ENCODE results near the gene PMPCA.
A peak's percentile ranks its signal among the peaks of the same experiment; 100 is the strongest.

The PMPCA gene

DNA sequence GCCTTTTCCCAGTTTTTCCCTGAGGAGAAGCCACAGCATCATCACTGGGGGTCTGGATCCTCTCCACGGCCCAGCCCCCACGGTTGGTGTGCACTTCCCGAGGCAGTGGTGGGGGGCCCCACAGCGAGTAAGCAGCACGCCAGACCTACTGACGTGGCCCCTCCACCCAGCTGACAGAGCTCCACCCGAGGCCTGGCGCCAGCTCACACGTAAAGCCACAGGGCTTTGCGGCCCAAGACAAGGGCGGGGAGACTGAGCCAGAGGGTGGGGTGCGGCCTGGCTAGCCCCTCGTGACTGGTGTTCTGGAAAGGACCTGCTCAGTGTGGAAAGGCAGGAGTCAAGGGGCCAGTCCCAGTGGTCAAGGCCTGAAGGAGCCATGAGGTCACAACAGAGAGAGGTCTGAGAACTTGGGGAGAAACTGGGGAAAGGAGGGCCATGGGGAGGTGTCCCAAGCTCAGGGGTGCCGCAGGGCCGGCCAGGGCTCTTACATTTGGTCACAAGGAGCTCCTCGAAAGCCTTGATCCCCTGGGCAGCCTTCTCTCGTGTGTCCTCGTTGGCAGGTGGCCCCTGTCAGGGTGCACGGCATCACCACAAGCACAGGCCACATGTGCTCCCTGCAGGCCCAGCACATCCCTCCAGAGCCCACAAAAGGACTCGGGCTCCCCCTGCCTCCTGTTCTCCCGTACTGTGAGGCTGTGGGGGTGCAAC is 16.0 kb upstream of the PMPCA start:
- Histone ChIP-seq H3K36me3 (peaks cover 72 to 92% (median 87%) of the 10 kb centered on the region in 11 experiments), H3K4me3 (no peak overlapping the region), H3K27ac (no peak overlapping the region), H3K9ac (peak overlapping the region in 1 of 11 experiments; percentile 8; a peak in 2 of 22 replicates), H3K4me1 (peaks cover 11 to 21% (median 13%) of the 10 kb centered on the region in 10 experiments), H3K4me2 (no peak overlapping the region), H4K20me1 (peaks cover 0 to 85% (median 72%) of the 10 kb centered on the region in 11 experiments; a peak in 20 of 22 replicates), H3K9me3 (replicated peaks in 1 of 11) (no peaks in the 10 kb centered on the region), H3K27me3 (no peaks in the 10 kb centered on the region)
- no peak for TF ChIP-seq Cebpa-rat (IDR thresholded peaks at IDR 0.05)

DNA sequence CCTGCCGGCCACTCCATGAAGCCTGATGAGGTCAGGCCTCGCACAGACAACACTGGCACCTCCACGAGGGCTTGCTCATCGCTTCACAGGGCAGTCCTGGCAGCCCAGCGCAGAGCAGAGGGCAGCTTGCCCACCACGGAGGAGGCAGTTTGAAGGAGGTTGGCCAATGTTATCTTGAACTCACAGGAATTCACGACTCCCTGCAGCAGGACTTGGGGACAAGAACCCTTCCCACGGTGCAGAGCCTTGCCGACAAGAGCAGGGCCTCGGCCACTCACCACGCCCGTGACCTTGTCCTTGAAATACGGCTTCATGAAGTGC is 15.5 kb upstream of the PMPCA start:
- no peak overlapping the region for H3K4me2 ChIP-seq
- peak overlapping the region in 1 of 11 experiments; percentile 8; a peak in 2 of 22 replicates for H3K9ac ChIP-seq
- H3K9me3 ChIP-seq (replicated peaks in 1 of 11), result no peaks in the 10 kb centered on the region
- peaks cover 66 to 87% (median 82%) of the 10 kb centered on the region in 11 experiments for H3K36me3 ChIP-seq
- no peak for TF ChIP-seq Cebpa-rat (IDR thresholded peaks at IDR 0.05)
- peaks cover 11 to 16% (median 13%) of the 10 kb centered on the region in 10 experiments for H3K4me1 ChIP-seq
- no peaks in the 10 kb centered on the region for H3K27me3 ChIP-seq
- H4K20me1 ChIP-seq, result peaks cover 0 to 85% (median 72%) of the 10 kb centered on the region in 11 experiments; a peak in 20 of 22 replicates
- H3K27ac ChIP-seq, result no peak overlapping the region
- H3K4me3 ChIP-seq, result no peak overlapping the region

DNA sequence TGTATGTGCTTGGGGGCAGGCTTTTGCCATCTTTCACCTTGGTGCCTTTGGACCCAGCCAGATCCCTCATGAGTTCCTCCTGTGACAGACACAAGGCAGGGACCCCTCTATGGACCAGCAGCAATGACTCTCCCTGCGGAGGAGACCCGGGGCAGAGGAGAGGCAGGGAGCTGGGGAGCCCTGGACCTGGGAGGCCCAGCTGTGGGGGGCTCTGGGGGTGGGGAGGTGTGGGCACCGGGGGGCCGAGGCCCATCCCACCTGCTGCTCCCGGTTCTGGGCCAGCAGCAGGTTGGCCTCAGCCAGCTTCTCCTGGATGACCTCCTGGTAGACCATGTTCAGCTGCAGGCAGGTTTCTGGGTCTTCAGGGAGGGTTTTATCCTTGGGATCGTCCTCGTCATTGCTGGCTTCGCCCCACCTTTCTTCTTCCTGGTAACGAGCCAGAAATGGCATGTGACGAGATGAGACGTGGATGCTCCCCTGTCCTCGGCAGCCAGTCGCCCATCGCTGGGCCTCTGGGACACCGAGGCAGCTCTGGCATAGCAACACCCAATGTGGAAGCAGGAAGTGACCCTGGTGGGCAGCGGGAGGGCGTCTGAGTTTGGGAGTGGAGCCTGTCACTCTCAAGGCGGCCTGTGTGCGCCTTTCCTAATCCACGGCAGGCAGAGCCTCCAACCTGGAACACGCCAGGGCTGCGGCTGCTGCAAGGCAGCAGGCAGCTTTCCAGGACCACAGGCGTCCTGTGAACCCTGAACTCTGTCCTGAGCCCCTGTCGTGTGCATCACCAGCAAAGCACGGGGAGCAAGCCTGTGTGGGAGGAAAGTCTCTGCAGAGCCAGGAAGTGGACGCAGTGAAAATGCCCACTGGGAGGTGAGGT is 14.9 kb upstream of the PMPCA start:
- Histone ChIP-seq H3K4me1 (peaks cover 11 to 20% (median 17%) of the 10 kb centered on the region in 10 experiments), H3K27ac (no peak overlapping the region), H3K36me3 (peaks cover 65 to 81% (median 79%) of the 10 kb centered on the region in 11 experiments), H3K9me3 (replicated peaks in 1 of 11) (no peaks in the 10 kb centered on the region), H3K4me2 (no peak overlapping the region), H3K9ac (no peak overlapping the region), H3K4me3 (no peak overlapping the region), H4K20me1 (peaks cover 0 to 84% (median 71%) of the 10 kb centered on the region in 11 experiments; a peak in 20 of 22 replicates), H3K27me3 (no peaks in the 10 kb centered on the region)
- TF ChIP-seq Cebpa-rat (IDR thresholded peaks at IDR 0.05), result no peak

DNA sequence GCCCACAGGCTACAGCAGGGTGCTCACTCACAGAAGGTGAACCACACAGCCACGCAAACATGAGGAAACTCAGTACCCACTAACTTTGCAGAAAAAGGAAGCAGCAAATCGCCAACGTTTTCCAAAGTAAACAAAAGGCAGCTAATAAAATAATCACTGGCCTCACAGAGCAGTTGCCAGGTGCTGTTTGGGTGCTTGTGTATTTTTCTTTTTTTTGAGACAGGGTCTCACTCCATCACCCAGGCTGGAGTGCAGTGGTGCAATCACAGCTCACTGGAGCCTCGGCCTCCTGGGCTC is 14.3 kb upstream of the PMPCA start:
- H3K4me2 ChIP-seq, result no peak overlapping the region
- peaks cover 0 to 88% (median 67%) of the 10 kb centered on the region in 11 experiments; a peak in 20 of 22 replicates for H4K20me1 ChIP-seq
- no peaks in the 10 kb centered on the region for H3K9me3 ChIP-seq (replicated peaks in 1 of 11)
- no peak overlapping the region for H3K27ac ChIP-seq
- H3K4me1 ChIP-seq, result peaks cover 11 to 24% (median 19%) of the 10 kb centered on the region in 10 experiments
- H3K36me3 ChIP-seq, result peaks cover 64 to 79% (median 73%) of the 10 kb centered on the region in 11 experiments
- no peak for TF ChIP-seq Cebpa-rat (IDR thresholded peaks at IDR 0.05)
- H3K27me3 ChIP-seq, result no peaks in the 10 kb centered on the region
- 0 out of 22 replicates have a peak overlapping the region, but pooled peaks of 1 of the 11 experiments have one; percentile 35 for H3K9ac ChIP-seq
- no peak overlapping the region for H3K4me3 ChIP-seq

DNA sequence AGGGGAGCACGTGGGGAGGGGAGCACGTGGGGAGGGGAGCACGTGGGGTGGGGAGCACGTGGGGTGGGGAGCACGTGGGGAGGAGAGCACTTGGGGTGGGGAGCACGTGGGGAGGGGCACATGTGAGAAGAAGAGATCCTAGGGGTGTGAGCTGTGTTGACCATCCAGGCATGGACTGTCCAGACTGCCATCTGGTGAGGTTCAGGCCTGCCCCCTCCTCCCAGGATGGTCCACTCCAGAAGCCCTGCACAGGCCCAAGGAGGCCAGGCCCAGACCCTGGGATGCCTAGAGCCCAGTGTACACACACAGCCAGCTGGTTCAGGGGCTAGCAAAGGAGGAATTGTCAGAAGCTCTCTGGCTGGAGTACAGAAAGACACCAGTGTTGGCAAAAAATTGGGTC is 12.8 kb upstream of the PMPCA start:
- H3K27ac ChIP-seq, result no peak overlapping the region; a peak in 1 of 22 replicates
- peak overlapping the region in 10 of 11 experiments; percentile 25 to 95 (median 84); a peak in 18 of 22 replicates for H3K9ac ChIP-seq
- peak overlapping the region in 1 of 11 experiments; percentile 92; a peak in 1 of 22 replicates for H3K4me2 ChIP-seq
- H3K9me3 ChIP-seq (replicated peaks in 1 of 11), result no peaks in the 10 kb centered on the region
- H4K20me1 ChIP-seq, result peaks cover 0 to 74% (median 54%) of the 10 kb centered on the region in 11 experiments; a peak in 20 of 22 replicates
- peaks cover 64 to 79% (median 73%) of the 10 kb centered on the region in 11 experiments for H3K36me3 ChIP-seq
- H3K4me3 ChIP-seq, result no peak overlapping the region
- peaks cover 11 to 24% (median 19%) of the 10 kb centered on the region in 10 experiments for H3K4me1 ChIP-seq
- TF ChIP-seq Cebpa-rat (IDR thresholded peaks at IDR 0.05), result no peak
- no peaks in the 10 kb centered on the region for H3K27me3 ChIP-seq

DNA sequence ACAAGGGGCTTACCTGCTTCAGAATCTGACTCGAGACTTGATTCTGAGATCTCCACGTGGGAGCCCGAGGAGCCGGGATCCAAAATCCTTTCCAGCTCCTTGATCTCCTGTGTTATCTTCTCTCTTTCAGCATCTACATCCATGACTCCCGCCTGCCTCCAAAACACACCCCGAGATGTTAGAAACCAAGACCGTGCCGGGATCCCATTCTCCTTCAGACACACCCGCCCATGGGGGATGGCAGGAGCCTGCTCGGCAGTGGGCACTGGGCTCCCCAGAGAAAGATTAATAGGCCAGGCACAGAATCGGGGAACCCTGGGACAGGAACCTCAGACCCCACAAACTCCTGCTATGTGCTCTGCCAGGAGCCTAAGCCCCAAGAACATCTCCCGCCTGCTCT is 12.2 kb upstream of the PMPCA start:
- Histone ChIP-seq H3K4me2 (peak overlapping the region; percentile 86 to 100 (median 94)), H3K27me3 (no peaks in the 10 kb centered on the region), H3K9ac (peak overlapping the region; percentile 79 to 95 (median 85)), H3K36me3 (peaks cover 58 to 73% (median 67%) of the 10 kb centered on the region in 11 experiments), H3K4me1 (peaks cover 12 to 24% (median 20%) of the 10 kb centered on the region in 10 experiments), H3K4me3 (peak overlapping the region in 9 of 10 experiments; percentile 84 to 100 (median 94); a peak in 17 of 20 replicates), H3K9me3 (replicated peaks in 1 of 11) (no peaks in the 10 kb centered on the region), H4K20me1 (peaks cover 0 to 68% (median 48%) of the 10 kb centered on the region in 11 experiments; a peak in 20 of 22 replicates), H3K27ac (peak overlapping the region in 2 of 11 experiments; percentile 79 to 87; a peak in 4 of 22 replicates)
- TF ChIP-seq Cebpa-rat (IDR thresholded peaks at IDR 0.05), result no peak

DNA sequence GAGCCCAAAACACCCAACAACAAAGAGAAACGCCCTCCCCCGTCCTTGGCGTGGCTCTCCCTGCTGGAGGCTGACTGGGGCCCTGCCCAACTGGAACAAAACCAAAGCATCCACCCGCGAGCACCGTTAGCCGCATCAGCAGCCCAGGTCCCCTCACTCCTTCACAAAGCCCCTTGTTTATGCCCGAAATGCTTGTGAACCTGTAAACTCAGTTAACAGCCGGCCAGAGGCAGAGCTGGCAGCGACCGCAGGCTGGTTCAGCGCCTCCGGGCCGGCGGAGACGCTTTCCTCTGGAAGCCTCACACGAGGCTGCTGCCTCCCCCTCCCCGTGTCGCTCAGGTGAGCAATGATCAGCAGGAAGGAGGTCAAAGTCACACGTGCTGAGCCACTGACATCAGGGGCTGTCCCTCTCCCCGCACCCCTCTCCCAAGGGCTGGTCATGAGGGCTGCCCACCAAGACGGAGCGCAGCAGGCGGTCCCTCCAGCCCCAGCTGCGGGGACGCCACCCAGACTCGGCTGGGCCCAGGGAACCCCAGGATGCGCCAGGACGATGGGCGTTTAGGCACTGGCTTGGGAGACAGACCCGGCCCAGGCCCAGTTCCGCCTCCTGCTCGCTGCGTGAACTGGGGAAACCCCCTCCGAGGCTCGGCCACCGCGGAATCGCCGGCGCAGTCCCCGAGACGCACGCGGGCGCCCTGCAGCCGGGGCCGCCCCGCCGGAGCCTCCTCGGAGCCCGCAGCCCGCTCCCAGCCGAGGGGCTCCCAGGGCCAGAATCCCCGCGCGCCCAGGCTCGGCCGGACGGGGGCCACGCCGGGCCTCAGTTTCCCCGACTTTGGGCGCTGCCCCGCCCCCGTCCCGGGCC is 11.1 kb upstream of the PMPCA start:
- H3K27ac ChIP-seq, result peak overlapping the region in 10 of 11 experiments; percentile 60 to 87 (median 76); a peak in 21 of 22 replicates
- no peaks in the 10 kb centered on the region for H3K9me3 ChIP-seq (replicated peaks in 1 of 11)
- TF ChIP-seq Cebpa-rat (IDR thresholded peaks at IDR 0.05), result no peak
- H3K4me1 ChIP-seq, result peaks cover 23 to 35% (median 32%) of the 10 kb centered on the region in 10 experiments
- H3K4me2 ChIP-seq, result peak overlapping the region; percentile 86 to 100 (median 94)
- no peaks in the 10 kb centered on the region for H3K27me3 ChIP-seq
- H3K4me3 ChIP-seq, result peak overlapping the region; percentile 84 to 100 (median 94)
- H3K36me3 ChIP-seq, result peaks cover 49 to 73% (median 64%) of the 10 kb centered on the region in 11 experiments
- peak overlapping the region; percentile 79 to 95 (median 85) for H3K9ac ChIP-seq
- peaks cover 8 to 66% (median 52%) of the 10 kb centered on the region in 11 experiments; a peak in 20 of 22 replicates for H4K20me1 ChIP-seq

Measured in BLaER1 treated with 17β-estradiol and CSF1 and Interleukin-3, amounts not matched to agents 10 nM and 100 nM (cell line).